CD4-positive, alpha-beta T cell treated with Interleukin-17A for 4 hours (primary cell): ENCODE data around the gene LHX3.

ENCODE experiments used
- DNase-seq: peaks from one replicate; pipeline ENCODE4 v3.0.0-alpha.2; 2020; ENCODE audit warnings: mixed read lengths

Gene LHX3

DNA sequence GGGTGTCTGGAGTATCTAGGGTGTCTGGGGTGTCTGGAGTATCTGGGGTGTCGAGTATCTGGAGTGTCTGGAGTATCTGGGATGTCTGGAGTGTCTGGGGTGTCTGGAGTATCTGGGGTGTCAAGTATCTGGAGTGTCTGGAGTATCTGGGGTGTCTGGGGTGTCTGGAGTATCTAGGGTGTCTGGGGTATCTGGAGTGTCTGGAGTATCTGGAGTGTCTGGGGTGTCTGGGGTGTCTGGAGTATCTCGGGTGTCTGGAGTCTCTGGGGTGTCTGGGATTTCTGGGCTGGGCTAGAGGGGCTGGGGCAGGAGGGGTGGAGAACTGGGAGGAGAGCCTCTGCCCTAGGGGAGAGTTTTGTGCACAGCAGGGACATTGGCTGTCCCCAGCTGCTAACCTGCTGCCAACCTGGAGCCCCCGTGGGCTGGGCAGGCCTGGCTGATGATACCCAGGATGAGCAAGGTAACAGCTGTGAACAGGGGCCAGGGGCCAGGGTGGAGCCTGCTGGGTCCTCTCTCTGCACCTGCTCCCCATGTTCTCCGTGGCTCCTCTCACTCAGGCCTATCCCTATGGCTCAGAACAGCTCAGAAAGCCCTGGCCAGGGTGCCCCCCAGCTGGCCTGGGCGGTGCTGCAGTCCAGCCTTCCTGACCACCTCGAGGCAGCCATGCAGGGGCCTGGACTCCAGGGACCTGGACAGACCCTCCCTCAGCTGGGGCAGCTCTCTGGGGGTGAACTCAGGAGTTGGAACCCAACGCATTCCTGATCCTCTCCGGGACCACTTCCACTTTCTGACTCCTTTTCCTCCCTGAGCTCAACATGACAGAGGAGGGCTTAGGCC lies 29.9 kb downstream of the LHX3 start:
- no peak for DNase-seq

DNA sequence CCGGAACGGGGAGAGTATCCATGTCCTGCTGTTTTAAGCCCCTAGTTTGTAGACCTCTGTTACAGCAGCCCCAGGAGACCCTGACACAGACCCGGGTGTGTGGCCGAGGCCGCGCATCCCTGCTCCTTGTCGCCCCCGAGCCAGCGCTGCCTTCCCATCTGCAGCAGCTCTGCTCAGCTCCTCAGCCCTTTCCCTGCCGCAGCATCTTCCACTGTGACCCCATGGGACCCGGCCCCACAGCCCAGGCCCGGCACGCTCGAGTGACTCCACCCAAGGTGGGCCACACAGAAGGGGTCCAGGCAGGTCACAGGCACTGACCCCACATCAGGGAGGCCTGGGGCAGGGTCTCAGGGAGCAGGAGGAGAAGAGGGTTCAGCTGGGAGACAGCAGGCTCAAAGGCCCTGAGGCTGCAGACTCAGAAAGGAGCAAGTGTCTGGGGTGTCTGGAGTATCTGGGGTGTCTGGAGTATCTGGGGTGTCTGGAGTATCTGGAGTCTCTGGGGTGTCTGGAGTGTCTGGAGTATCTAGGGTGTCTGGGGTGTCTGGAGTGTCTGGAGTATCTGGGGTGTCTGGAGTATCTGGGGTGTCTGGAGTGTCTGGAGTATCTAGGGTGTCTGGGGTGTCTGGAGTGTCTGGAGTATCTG lies 31.2 kb downstream of the LHX3 start:
- DNase-seq, result no peak

DNA sequence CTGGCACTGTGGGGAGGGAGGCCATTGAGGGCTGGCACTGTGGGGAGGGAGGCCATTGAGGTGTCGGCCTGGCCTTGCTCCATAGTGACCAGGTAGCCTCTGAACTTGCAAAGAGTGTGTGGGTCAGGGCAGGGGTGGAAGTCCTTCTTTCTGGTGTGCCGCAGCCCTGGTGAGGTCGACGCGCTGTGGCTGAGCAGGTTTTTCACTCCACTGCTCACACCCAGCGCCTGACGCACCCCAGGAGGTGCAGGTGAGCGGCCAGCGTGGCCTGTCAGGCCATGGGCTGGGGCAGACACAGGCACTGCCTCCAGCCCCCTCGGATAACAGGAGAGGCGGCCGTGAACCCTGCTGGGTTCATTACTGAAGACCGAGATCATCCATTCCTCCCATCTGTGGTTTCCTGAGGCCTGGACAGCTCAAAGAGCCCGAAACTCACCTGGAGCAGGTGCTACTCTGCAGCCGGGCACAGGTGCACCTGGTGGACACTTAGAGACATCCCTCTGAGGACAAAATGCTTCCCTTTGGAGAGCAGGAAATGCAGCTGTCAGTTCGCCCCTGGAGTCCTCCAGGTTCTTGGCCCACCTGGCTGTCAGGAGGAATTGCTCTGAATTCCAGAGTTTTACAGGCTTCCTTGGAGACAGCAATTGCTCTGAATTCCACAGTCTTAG lies 32.4 kb downstream of the LHX3 start:
- no peak for DNase-seq

- DNase-seq, result no peak
Observed at GRCh38 chr9:136171801-136172411, 33.0 kb downstream of the LHX3 start.

DNA sequence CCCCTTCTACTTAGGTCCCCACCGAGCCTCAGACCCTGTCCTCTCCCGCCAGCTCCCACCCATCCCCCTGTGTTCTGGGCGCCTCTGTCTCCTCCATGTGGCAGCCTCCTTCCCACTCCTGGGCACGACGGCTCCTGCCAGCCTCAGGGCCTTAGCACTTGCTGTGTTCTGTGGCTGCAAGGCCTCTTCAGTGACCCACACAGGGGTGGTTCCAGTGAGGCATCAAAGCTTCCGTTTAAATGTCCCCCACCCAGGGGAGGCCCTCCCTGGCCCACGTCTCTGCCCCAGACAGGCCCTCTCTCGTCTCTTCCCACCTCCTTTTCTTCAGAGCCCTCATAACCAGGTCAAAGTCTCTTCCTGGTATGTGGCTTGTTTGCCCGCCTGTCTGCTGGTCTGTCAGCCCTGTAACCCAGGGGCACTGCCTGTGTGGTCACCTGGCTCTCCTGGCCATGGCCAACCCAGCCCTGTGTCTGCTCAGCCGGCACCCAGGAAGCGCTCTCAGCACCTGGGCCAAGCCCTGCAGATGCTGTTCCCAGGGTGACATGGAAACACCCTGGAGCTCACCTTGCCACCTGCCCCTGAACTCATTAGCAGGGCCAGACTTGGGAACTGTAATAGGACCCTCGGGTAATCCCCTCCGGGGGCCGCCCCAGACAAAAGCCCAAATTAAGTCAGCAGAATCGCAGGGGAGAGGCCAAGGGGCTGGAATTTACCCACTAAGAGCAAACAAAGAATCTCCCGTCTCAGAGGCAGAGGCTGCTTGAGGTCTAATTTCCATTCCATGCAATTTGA lies 33.7 kb downstream of the LHX3 start:
- no peak for DNase-seq

GRCh38 chr9:136170006-136170901 lies 34.7 kb downstream of the LHX3 start:
- DNase-seq, result peak; percentile 60

GRCh38 chr9:136169495-136169894 lies 35.4 kb downstream of the LHX3 start:
- no peak for DNase-seq

DNA sequence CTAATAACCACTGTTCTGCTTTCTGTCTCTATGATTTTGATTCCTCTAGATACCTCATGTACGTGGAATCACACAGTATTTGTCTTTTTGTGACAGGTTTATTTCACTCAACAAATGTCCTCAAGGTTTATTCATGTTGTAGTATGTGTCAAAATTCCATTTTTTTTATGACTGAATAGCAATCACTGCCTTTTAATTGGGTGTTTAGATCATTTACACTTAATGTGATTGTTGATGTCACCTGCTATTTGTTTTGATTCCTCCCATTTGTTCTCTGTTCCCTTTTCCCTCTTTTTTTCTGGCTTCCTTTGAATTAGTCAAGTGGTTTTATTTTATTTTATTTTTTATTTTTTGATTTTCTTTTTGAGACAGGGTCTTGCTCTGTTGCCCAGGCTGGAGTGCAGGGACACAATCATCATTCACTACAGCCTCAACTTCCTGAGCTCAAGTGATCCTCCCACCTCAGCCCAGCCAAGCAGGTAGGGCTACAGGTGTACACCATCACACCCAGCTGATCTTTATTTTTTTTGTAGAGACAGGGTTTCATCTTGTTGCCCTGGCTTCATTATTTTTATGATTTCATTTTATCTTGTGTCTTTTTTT lies 41.6 kb downstream of the LHX3 start:
- DNase-seq, result no peak

DNA sequence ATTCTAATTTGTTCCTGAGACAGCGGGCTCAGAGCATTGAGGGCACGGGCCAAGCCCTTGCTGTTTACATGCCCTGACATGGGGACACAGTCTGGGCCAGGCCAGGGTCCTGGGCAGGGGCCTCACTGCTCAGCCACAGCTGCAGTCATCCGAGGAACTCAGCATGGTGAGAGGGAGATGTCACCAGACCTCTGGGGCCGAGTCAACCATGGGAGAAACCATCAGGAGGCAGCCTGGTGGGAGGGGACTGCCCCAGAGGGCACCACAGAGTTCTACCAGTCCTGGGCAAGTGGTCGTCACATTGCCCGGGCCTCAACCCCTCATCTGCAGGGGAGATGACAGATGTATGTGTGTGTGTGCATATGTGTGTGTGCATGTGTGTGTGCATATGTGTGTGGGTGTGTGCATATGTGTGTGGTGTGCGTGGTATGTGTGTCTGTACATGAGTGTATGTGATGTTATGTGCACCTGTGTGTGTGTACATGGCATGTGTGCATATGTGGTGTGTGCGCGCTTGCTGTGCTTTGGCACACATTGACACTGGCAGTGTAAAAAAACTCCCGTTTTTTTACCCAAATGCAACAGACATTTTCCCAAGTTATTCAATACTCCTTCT lies 43.8 kb downstream of the LHX3 start:
- DNase-seq, result no peak

- no peak for DNase-seq
Observed at GRCh38 chr9:136160381-136160841, 44.5 kb downstream of the LHX3 start.

DNA sequence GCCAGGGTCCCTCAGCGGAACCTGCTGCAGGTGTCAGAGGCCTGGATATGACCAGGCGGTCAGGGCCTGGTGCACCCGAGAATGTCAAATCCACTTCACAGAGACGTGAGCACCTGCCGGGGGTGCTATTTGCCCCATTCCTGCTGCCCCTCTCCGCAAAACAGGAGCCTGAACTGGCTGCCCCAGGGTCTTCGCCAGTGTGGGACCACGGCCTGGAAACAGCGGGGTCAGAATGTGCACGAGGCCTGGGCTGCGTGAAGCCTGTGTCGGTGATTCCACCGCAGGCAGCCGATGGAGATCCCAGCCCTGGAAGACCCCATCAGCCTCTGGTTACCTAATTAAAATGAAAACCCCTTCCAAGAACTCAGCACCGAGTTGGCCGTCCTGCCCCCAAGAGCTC lies 45.1 kb downstream of the LHX3 start:
- no peak for DNase-seq

GRCh38 chr9:136157477-136158265 lies 47.3 kb downstream of the LHX3 start:
- no peak for DNase-seq

DNA sequence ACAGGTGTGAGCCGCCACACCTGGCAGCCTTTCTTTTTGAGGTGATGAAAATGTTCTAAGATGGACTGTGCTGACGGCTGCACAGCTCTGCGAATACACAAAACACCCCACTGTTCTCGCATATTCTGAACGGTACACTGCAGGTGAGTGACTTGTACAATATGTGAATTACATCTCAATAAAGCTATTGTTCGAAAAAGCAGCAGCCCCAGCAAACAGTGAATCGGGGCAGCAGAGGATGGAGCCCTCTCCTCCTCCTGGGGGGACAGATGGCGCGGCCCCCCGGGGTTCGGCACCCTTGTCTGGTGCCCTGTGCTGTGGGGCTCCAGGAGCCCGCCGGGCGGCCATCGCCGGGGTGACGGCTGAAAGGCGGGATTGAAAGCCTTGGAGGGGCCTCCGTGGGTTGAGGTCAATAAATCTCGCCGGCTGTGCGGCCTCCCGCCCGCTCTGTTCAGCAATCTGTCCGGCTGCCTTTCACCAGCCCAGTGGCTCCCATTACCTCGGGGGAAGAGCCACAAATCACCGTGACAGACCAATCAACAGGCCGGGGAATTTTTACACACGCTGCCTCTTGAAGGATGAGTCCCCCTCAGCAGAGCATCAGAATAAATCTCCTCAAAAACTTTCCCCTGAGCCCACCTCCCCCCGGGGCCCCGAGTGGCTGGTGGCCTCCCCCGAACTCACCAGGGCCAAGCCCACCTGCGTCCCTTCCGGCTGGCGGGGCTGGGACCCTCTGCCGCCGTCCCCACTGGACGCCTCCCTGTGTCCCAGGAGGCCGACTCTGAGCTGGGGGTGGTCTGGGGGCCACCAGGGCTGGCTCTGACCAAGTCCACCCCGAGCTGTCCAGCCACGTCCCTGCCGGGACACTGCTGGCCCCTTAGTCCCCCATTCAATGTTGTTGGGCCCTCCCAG lies 48.5 kb downstream of the LHX3 start:
- no peak for DNase-seq

- DNase-seq, result no peak
Observed at GRCh38 chr9:136155576-136155975, 49.4 kb downstream of the LHX3 start.

DNA sequence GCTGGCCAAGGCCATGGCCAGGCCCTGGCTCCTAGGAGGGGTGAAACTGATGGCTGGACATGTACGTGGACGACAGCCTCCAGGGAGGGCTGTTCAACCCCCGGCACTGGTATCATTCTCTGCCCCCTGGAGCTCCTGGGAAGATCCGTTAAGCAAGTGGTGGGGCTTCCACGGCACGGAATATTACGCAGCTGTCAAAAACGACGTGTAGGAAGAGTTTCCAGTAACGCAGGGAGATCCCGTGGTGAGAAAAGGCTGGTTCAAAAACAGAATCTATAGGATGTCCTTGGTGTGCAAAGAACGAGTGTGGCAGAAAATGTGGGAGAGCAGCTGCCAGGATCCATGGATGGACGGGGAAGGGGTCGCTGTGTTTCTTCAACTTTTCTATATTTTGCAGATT lies 50.0 kb downstream of the LHX3 start:
- DNase-seq, result no peak

DNA sequence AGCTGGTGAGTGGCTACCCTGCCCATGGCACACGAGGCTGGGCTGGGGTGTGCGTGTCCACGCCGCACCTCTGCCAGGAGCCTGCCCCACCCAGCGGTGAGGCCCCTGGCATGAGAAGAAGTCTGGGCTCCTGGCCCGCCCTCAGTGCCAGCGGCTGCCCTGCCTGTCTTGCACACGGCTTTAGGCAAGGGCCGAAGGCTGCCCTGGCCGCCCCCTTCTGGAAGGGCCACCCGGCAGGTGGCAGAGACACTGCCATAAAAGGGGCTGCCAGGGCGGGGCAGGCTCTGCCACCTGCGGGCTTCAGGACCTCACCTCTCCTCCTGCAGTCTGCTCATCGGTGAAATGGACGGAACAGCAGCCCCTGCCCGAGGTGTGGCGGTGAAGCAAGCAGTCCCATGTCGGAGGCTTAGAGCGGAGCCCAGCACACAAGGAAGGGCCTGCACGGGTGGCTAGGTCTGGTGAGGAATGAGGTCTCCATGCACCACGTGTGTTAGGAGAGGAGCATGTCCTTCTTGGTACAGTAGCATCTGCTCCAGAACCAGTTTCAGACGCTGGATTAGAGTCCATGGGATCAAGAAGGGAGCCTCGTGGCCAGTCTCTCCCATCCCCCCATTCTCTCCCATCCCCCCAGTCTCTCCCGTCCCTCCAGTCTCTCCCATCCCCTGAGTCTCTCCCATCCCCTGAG lies 51.4 kb downstream of the LHX3 start:
- no peak for DNase-seq

DNA sequence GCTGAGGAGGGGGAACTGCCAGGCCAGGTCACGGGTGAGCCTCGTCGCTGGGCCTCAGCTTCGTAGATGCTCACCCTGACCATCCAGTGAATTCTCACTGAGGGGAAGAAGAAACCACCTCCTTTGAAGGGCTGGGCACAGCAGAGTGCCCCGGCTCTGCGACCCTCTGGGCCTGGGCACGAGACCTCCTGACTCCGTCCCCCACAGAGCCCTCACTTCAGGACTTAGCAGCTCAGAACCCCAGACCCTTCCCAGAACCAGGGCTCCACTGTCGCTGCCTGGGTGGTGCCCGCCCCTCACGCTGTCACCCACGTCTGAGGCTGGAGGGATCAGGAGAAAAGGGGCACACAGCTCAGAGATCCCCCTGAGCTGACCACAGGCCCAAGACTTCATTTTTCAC lies 52.0 kb downstream of the LHX3 start:
- DNase-seq, result no peak

DNA sequence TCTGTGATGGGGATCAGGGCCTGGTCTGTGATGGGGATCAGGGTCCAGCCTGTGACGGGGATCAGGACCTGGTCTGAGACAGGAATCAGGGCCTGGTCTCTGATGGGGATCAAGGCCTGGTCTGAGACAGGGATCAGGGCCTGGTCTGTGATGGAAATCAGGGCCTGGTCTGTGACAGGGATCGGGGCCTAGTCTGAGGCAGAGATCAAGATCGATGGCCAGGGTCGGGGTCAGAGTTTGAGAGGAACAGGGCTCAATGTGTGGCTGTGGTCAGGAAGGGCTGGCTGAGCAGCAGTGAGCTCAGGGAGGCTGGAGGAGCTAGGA lies 52.4 kb downstream of the LHX3 start:
- no peak for DNase-seq
